HG02840 (cell line): ENCODE measurements around the gene TBC1D10A.

Experiments
- ATAC-seq: cut with Tn5 transposase; IDR thresholded peaks from one replicate; pipeline ENCODE4 v1.9.1; 2021; ENCODE audit warnings: mild to moderate bottlenecking, moderate library complexity, moderate number of reproducible peaks; ENCODE audit not compliant: unreplicated experiment, low FRiP score

TBC1D10A gene

GRCh38 chr22:30288419-30289140, 38.2 kb downstream of the TBC1D10A start:
- ATAC-seq: no peak

- no peak for ATAC-seq
These were observed 38.9 kb downstream of the TBC1D10A start for GRCh38 chr22:30287648-30288418.

- ATAC-seq: no peak
These were observed 39.7 kb downstream of the TBC1D10A start for GRCh38 chr22:30286813-30287647.

GRCh38 chr22:30286331-30286730, 40.4 kb downstream of the TBC1D10A start:
- ATAC-seq: no peak

- no peak for ATAC-seq
These were observed 40.9 kb downstream of the TBC1D10A start for GRCh38 chr22:30285846-30286200.

- no peak for ATAC-seq
These were observed 41.4 kb downstream of the TBC1D10A start for GRCh38 chr22:30285176-30285845.

GRCh38 chr22:30284666-30285065, 42.1 kb downstream of the TBC1D10A start:
- no peak for ATAC-seq

- no peak for ATAC-seq
These were observed 42.6 kb downstream of the TBC1D10A start for GRCh38 chr22:30284172-30284571.

GRCh38 chr22:30283342-30283741, 43.4 kb downstream of the TBC1D10A start:
- no peak for ATAC-seq

GRCh38 chr22:30282616-30283046, 44.1 kb downstream of the TBC1D10A start:
- ATAC-seq: no peak

- ATAC-seq: no peak
These were observed 46.2 kb downstream of the TBC1D10A start for GRCh38 chr22:30280505-30280904.

GRCh38 chr22:30279932-30280331, 46.8 kb downstream of the TBC1D10A start:
- no peak for ATAC-seq

- ATAC-seq: no peak
These were observed 47.5 kb downstream of the TBC1D10A start for GRCh38 chr22:30279046-30279788.

- ATAC-seq: no peak
These were observed 49.0 kb downstream of the TBC1D10A start for GRCh38 chr22:30277547-30278344.

GRCh38 chr22:30276039-30276438, 50.7 kb downstream of the TBC1D10A start:
- no peak for ATAC-seq

- no peak for ATAC-seq
These were observed 51.1 kb downstream of the TBC1D10A start for GRCh38 chr22:30275625-30276024.

- ATAC-seq: no peak
These were observed 52.3 kb downstream of the TBC1D10A start for GRCh38 chr22:30274437-30274812.

- no peak for ATAC-seq
These were observed 52.9 kb downstream of the TBC1D10A start for GRCh38 chr22:30273711-30274436.
